ENCODE results near the gene MED27.
"Not testable (repeated sequence)": the region's sequence is repeated elsewhere in the genome, so short reads cannot be mapped to it uniquely, and the experiment has no call there.

Gene MED27

DNA sequence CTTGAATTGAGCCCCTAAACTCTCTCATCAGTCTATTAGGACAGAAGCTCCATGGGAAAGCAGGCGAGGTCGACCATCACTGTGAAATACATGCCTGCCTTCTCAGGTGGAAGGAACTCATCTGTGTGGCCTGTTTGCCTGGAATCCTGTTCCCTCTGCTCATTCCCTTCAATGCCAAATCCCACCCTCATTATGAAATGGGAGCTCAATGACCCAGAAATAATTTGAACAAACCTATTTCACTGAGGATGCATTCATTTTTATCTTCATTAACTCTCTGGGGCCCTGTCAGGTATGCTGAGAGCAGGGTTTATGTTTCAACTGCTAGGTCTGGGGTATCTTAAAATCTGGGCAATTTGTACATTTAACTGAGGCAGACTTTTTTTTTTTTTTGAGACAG is 142.2 kb downstream of the MED27 start:
- no peak for DNase-seq (ENCODE audit: low read depth in 2 of 2, low spot score in 1 of 2)

DNA sequence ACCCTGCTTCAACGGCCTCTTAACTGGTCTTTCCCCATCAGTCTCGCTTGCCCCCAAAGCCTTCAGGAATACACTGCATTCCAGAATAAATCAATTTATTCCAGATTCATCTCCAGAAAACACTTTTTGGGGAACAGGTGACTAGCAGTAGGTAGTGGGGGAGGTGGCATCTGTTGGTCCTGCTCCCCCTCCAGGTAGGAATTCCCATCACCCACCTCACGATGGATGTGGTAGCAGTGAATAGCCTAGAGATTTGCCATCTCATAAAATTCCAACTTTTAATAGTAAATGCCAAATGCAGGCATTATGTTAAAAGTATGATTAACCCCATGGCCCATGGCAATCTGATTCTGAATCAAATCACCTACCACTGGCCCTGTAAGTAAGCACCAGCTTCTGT is 142.7 kb downstream of the MED27 start:
- no peak for DNase-seq (ENCODE audit: low read depth in 2 of 2, low spot score in 1 of 2)

DNA sequence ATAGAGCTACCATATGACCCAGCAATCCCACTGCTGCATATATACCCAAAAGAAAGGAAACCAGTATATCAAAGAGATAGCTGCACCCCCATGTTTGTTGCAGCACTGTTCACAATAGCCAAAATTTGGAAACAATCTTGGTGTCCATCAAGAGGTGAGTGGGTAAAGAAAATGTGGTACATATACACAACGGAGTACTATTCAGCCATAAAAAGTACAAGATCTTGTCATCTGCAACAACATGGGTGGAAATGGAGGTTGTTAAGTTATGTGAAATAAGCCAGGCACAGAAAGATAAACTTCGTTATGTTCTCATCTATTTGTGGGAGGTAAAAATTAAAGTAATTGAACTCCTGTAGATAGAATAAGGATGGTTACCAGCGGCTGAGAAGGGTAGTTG is 145.0 kb downstream of the MED27 start:
- no peak for DNase-seq (ENCODE audit: low read depth in 2 of 2, low spot score in 1 of 2)

DNA sequence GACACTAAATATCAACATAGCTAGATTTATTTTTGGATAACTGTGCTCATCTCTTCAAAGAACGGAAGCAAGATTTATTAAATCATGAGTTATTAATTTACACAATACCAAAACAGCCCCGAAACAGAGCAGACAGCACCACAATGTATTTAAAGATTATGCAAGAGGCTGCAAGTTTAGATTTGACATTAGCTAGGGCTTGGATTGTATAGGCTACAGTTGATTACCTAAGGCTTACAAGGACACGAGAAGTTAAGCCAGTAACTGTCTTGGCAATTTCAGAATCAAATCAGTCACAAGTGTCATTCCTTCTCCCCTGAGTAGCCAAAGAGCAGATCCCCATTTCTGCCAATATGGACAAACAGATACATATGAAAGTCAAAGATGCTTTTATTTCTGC is 152.6 kb downstream of the MED27 start:
- no peak for DNase-seq (ENCODE audit: low read depth in 2 of 2, low spot score in 1 of 2)

DNA sequence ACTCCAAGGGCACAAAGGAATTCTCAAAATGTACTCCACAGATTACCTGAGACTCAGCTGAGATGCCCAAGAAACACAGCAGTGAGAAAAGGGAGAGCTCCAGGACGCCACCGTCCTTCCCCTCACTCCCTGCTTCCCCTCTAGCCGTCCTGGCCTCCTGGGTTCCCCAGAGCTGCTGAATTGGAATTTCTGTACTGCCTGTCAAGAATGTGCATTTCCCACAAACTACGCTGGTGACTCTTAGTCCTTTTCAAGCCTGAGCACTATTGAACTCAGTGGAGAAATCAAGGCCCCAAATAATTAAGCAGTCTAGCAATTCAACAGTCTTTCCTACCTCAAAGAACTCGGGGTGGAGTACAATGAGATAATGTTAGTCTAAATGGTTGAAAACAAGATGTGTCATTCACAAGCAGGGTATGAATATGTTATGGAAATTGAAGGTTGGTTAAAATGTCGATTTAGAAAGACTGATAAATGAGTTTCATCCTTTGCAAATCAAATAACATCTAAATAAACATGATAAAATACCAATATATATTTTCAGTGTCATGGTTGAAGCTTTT is 153.2 kb downstream of the MED27 start:
- DNase-seq (ENCODE audit: low read depth in 2 of 2, low spot score in 1 of 2), result no peak

DNA sequence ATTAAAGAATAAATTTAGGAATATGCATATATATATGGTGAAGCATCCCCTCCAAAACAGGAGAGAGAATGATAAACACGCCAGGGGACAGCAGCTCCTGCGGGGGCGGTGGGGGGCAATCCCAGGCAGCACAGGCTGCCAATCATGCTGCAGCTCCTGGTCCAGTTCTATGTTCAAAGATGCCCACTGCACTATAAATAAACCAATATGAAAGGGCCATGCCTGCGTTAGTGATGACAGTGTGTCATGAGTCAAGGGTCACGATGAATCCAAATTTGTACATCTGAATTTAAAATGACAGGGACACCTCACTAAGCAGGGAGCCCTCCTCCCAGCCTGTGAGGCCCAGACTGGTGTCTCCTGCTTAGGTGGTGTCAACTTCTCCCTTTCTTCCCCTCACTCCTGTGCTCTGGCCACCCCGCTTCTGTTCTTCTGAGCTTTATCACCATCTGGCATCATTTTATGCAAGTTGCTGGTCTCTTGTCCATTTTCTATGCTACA is 153.9 kb downstream of the MED27 start:
- DNase-seq (ENCODE audit: low read depth in 2 of 2, low spot score in 1 of 2), result no peak

DNA sequence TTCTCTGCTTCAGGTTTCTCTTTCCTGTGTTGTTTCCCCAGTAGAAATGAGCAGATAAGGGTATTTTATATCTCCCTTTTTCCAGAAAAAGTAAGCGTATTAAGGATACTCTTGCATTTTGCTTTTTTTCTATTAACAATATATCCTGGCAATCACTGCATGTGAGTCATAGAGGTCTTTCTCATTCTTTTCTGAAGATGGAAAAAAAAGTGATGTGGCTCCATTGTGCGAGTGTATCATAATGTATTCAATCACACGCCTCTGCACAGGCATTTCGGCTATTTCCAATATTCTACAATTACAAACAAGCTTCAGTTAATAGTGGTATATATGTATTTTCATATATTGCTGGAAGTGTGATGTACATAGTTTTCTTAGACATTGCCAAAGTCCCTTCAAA is 155.9 kb downstream of the MED27 start:
- DNase-seq (ENCODE audit: low read depth in 2 of 2, low spot score in 1 of 2), result no peak

DNA sequence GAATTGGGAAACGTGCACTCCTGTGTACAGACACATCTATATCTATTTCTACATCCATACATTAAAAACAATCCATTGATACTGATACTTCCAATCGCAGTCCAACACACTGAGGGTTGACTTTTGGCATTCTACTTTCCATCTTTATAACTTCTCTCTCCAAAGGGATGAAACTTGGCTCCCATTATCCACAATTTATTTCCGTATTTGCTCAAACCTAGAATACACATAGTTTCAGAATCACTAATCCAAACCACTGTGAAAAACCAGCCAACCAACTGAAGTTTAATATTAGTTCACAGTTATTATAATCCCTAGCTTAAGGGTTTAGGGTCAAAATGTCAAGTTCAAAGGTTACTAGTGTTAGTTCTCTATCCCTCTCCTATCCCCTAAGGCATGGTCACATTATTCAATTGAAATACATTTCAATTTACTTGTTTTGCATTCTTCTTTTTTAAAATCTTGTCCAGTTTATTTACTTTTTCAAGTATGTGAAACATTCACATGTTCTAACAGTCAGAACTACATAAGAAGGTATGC is 156.5 kb downstream of the MED27 start:
- no peak for DNase-seq (ENCODE audit: low read depth in 2 of 2, low spot score in 1 of 2)

DNA sequence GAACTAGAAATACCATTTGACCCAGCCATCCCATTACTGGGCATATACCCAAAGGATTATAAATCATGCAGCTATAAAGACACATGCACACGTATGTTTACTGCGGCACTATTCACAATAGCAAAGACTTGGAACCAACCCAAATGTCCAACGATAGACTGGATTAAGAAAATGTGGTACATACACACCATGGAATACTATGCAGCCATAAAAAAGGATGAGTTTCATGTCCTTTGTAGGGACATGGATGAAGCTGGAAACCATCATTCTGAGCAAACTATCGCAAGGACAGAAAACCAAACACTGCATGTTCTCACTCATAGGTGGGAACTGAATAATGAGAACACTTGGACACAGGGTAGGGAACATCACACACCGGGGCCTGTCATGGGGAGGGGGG is 158.0 kb downstream of the MED27 start:
- DNase-seq (ENCODE audit: low read depth in 2 of 2, low spot score in 1 of 2), result not testable (repeated sequence)

DNA sequence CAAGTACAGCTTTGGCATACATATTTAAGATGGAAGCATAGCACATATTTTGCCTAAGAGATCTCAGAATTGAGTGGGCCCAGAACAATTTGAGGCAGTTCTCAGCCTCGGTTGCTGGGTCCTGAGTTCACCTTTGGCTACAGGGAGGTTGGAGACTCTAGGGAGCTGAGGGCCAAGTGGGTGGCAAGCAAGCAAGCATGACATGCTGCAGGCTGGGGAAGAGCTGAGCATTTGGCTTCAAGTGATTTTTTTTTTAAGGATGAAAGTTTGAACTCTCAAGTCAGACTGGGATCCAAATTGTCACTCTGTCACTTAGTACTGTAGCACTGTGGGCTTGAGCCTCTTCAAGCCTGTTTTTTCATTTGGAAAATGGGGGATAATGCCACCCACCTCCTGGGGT is 160.5 kb downstream of the MED27 start:
- DNase-seq (ENCODE audit: low read depth in 2 of 2, low spot score in 1 of 2), result no peak

DNA sequence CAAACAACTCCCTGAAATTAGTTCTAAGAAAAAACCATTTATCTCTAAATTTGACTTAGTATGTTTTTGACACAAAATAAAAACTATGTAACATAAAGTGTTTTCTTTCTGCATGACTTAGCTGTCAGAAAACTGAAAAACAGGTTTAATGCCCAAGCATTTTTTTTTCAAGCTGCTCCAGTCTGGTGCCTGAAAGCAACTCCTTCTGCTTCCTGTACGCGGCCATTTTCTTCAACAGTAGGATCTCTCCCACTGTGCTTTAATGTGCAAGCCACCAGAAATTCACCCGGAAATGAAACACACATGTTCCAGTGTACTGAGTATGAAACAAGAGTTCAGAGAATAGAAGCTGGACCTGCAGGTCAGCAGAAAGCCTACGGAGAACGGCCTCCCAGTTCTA is 161.2 kb downstream of the MED27 start:
- no peak for DNase-seq (ENCODE audit: low read depth in 2 of 2, low spot score in 1 of 2)

DNA sequence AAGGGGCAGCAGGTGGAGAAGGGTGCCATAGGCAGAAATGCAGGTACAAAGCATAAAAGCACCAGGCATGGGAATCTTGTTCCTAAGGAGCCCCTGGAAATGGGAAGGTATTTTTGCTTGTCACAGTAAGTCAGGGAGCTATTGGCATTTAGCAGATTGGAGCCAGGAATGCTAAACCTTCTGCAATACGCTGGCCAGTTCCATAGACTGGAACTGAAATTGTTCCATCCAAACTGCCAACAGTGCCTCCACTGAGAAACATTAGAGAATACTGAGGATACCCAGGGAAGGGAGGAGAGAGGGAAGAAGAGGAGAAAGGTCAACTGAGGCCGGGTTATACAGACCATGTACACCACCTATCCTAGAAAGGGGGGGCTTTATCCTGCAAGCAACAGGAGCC is 162.7 kb downstream of the MED27 start:
- DNase-seq (ENCODE audit: low read depth in 2 of 2, low spot score in 1 of 2), result no peak

DNA sequence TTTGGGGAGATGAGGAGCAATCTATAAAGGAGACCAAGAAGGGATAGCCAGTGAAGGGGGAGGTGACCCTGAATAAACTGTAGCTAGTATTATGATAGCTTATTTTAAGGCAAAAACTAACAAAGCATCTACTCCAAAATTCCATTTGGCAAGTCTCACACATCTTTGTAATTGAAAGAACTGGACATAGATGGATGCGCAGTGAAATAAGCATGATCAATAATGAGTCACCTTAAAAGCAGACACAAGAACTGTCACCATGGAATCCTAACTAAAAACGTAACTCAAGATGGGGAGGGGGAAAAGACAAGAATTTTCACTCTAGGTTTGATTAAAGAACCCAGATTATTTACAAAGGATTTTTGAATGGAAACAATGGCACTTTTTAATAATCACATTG is 164.5 kb downstream of the MED27 start:
- DNase-seq (ENCODE audit: low read depth in 2 of 2, low spot score in 1 of 2), result no peak

DNA sequence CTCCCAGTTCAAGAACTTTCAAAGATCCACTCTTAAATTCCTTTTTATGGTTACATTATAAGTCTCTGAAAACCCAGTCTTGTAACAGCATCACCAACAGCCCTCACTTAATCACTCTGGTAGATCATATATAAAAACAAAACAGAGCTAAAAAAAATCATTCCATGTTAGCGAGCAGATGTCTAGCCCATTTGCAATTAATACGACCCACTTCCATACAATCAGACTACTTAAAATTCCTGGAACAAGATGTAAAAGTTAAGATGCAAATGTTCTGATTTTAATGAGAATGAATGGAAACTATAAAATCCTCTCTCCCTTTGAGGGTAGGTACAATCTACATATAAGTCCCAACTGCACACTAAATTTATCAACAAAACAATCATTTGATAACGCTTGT is 167.0 kb downstream of the MED27 start:
- no peak for DNase-seq (ENCODE audit: low read depth in 2 of 2, low spot score in 1 of 2)

DNA sequence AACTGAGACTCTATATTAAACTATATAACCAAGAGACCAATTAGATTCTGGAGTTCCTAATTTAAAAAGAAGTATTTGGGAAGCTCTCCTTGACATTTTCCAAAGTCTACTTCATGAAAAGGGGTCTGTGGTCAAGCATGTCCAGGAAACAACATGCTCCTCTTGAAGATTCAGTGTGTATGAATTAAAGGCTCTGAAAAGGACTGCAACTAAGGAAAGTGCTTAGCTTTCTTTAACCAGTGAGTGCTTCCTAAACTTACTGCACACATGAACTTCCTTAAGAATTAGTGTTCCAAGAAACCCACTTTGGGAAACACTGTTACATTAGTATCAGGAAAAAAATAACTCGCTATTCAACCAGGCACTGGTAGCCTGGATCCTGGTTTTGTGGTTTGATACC is 167.6 kb downstream of the MED27 start:
- DNase-seq (ENCODE audit: low read depth in 2 of 2, low spot score in 1 of 2), result no peak

DNA sequence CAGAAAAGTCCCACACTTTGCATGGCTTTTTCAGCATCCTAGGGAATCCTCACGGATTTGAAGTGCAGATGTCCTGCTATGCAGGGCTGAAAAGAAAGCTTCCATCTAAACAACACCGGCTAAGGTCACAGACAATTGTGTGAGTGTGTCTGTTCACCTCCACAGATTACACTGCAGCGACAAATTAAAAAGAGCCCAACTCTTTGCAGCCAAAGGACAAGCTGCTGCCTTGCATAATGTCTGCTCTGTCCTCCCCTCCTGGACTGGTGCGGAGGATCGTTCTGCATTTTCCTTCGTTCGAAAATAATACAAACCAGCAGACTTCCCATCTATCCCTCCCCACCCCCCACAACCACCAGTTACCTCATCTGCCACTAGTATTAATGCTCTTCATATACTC is 169.1 kb downstream of the MED27 start:
- DNase-seq (ENCODE audit: low read depth in 2 of 2, low spot score in 1 of 2), result no peak

DNA sequence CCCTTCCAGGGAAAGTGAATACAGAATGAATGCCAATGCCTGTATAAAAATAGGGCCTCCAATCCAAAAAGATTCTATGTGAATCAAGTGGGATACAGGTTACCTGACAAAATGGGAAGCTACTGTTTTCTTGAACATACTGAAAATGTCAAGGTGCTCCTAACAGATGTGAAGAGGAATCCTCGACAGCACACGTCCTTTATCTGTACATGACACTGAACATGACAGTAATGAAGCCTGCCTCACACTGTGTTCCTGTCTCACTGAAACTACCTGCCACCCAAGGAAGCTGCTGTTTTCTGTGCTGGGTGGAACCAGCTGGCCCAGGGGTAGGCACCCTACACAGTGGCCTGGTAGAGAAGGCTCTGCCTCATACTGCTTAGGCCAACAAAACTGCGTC is 174.5 kb downstream of the MED27 start:
- DNase-seq (ENCODE audit: low read depth in 2 of 2, low spot score in 1 of 2), result no peak

DNA sequence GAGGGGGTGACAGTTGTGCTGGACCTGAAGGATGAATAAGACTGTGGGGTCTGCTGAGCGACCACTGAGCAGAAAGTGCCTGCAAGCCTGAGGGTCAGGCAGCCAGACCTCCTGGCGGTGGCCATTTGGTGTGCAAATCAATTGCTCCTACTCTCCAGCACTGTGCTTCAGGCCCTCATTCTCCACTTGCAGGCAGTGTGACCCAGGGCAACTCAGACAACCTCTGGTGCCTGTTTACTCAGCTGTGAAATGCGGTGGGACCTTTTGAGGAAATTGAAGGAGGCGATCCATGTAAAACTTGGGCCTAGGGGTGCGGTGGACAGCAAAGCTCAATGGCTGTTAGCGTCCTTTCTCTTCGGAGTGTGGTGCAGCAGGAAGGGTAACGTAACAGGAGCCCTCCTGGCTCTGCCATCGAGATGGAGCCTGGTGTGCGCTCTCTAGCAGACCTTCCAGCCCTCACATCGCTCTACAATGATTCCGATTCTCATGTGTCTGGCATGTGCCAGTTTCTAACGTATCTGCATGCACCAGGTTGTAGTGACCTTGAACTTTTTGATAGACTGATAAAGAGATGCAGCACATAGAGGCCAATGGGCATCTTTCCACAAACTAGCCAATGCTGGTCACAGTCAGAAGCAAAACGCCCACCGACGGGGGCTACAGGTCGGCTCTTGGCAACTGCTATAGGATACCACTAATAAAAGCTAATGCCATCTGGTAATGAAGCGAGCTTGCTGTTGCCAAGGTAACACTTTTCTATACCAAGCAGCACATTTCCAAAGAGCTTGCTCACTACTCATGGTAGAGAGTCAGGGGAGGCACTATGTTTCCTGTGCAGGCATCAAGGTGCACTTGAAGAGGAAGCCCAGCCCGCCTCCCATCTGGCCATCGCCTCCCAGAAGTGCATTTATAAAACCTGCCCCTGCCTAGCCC is 180.1 kb downstream of the MED27 start:
- no peak for DNase-seq (ENCODE audit: low read depth in 2 of 2, low spot score in 1 of 2)

DNA sequence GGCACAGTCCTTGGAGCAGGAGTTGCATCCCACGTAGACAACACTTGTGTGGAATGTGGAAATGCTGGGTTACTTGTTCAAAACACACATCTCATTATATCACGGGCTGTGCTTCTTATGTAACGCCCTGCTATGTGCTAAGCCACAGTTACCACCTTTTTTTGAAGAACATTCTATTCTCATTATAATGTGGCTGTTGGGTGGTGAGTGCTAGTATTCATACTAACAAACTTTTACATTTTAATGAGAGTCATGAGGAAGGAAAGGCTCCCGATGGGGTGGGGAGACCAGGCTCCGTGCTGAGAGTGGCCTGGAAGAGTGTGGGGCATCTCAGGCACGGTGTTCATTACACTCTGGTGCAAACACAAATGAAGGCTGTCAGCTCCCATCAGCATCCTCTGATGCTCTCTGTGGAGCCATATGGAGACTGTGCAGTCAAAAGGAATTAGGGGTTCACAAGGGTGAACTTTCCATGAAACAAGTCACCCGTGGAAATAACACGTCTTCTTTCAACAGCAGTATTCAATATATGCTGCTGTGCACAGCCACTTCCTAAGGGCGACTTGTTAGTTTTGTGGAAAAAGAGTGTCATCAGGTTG is 186.7 kb downstream of the MED27 start:
- no peak for DNase-seq (ENCODE audit: low read depth in 2 of 2, low spot score in 1 of 2)

DNA sequence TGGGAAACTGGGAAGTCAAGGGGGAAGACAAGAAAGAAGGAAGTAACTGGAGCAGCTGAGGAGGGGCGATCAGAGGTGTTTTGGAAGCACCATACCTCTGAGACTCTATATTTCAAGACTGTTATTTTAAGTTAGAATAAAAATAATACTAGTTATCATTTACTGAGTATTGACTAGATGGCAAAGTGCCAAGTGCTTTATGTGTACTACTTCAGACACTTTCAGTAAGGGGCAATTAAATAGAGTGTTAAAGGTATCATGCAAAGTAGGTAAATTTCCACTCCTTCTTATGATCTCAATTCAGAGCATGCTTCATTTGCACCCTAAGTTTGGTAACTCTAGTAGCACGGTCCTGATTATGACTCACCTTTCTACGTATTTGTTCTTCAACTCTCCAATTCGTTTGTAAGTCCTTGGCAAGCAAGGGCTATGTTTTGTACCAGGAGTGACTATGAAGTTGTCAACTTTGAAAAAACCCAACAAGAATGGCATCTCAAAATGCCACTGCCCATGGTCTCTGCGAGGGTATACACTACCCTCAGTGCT is 187.4 kb downstream of the MED27 start:
- DNase-seq (ENCODE audit: low read depth in 2 of 2, low spot score in 1 of 2), result no peak

DNA sequence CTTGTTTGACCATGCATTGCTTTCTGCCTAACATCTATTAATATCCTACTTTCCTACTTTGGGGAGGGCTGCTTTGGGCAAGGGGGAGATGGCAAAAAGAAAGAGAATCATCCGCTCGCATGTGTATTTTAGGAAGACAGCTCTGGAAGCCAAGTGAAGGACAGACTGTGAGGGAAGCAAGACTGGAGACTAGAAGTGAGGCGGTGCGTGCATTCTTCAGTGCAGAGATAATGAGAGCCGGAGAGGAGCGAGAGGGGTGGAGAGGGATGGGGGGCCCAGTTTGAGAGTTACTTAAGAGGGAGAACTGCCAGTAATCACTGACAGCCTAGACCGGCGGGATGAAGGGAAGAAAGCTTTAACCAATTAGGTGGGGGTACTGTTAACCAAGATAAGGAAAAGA is 188.1 kb downstream of the MED27 start:
- DNase-seq (ENCODE audit: low read depth in 2 of 2, low spot score in 1 of 2), result no peak
